SK-N-MC (cell line): Measurements from ENCODE around the gene POR.

Experiments used
- EZH2 ChIP-seq: fragments of 200-600 bp; sonication (generic); IDR thresholded peaks from one replicate; pipeline ENCODE4 v1.6.1; 2017; ENCODE audit warnings: antibody characterized with exemption
- FOXP2 ChIP-seq: optimal IDR thresholded peaks from 2 replicates; pipeline ENCODE3; 2011; ENCODE audit warnings: mild to moderate bottlenecking, moderate library complexity; ENCODE audit not compliant: insufficient read depth; ENCODE audit errors: extremely low read length, control extremely low read depth
- POLR2AphosphoS5 ChIP-seq: IDR thresholded peaks from 2 replicates; pipeline ENCODE4 v1.6.1; 2012; ENCODE audit warnings: mild to moderate bottlenecking, low read depth, low read length, borderline replicate concordance

DNA sequence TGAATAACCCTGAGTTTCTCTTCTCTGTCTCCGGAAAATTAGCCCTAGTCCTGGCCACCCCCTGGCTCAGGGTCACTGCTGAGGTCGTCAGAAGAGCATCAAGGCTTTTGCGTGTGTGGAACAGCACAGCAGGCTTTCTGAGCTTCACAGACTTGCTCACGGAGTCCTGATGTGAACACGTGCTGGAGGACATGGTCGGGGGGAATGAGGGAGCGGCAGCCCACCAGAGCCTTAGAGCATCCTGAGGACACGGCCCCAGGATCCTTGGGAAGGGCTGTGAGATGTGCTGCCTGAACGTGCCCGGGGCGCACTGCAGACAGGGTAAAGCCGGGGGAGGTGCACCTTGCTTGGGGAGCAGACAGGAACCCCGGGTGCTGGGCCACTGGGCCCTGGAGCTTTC is 50.7 kb downstream of the POR start:
- TF ChIP-seq EZH2 (no peak), POLR2AphosphoS5 (no peak), FOXP2 (no peak)
